ENCODE data around the gene SIGLEC1. TPM values are rescaled to one million over a fixed set of nuclear protein-coding genes. Genes with fewer than 3 reads are reported as not detected.

SIGLEC1 gene
- total and polyA plus RNA-seq, 2 of the 8 experiments (the other 6 are each of a cell fraction or from before 2014, with no cell fraction given): 0.02 TPM; not detected in 1

- Histone ChIP-seq H3K4me1 (replicated peaks in 1 of 4; ENCODE audit: control insufficient read depth in 3 of 4, insufficient read depth in 4 of 4, low read length in 3 of 4) (no peaks in the 10 kb centered on the region), H3K79me2 (ENCODE audit: control insufficient read depth in 1 of 2, insufficient read depth in 2 of 2, low read length in 2 of 2) (no peaks in the 10 kb centered on the region), H2BK5ac (ENCODE audit: low read depth, low read length) (no peak overlapping the region), H3K4me2 (ENCODE audit: insufficient read depth in 1 of 2, low read depth in 2 of 2, low read length in 2 of 2) (no peak overlapping the region), H3K36me3 (ENCODE audit: control insufficient read depth in 2 of 4, insufficient read depth in 4 of 4, low read length in 3 of 4) (no peaks in the 10 kb centered on the region), H4K20me1 (replicated peaks in 1 of 2; ENCODE audit: control insufficient read depth in 1 of 2, insufficient read depth in 2 of 2, low read length in 2 of 2) (no peaks in the 10 kb centered on the region), H2BK20ac (ENCODE audit: low read length) (no peak overlapping the region), H2BK12ac (ENCODE audit: low read depth, low read length) (no peak overlapping the region), H3K9me3 (ENCODE audit: insufficient read depth in 2 of 2, low read depth in 1 of 2, low read length in 1 of 2) (peaks cover 3 to 4% of the 10 kb centered on the region in 2 experiments; a peak in 2 of 4 replicates), H4K91ac (replicated peaks; ENCODE audit: insufficient read length, low read length) (no peak overlapping the region), H3K27ac (ENCODE audit: low read depth, low read length) (no peak overlapping the region), H2BK15ac (ENCODE audit: low read length) (no peak overlapping the region), H3K23me2 (ENCODE audit: low read depth, low read length) (no peaks in the 10 kb centered on the region), H3K27me3 (replicated peaks in 1 of 4; ENCODE audit: control insufficient read depth in 3 of 4, extremely low read depth in 1 of 4, insufficient read depth in 3 of 4, low read length in 3 of 4) (no peaks in the 10 kb centered on the region; a peak in 1 of 7 replicates), H3K79me1 (ENCODE audit: low read depth, low read length) (no peaks in the 10 kb centered on the region), H4K5ac (ENCODE audit: insufficient read length, low read depth, low read length) (no peak overlapping the region), H3K23ac (ENCODE audit: insufficient read length) (no peak overlapping the region), H3K18ac (ENCODE audit: extremely low read depth, low read length) (no peak overlapping the region), H3K9ac (replicated peaks in 1 of 4; ENCODE audit: extremely low read depth in 1 of 4, low read depth in 3 of 4, low read length in 3 of 4) (no peak overlapping the region), H4K8ac (ENCODE audit: extremely low read depth, insufficient read depth, low read length) (no peak overlapping the region), H3K14ac (ENCODE audit: insufficient read length) (no peak overlapping the region), H2AFZ (ENCODE audit: low read length) (no peak overlapping the region; the same call in 1 of the 2 replicates), H3K4me3 (ENCODE audit: extremely low read depth in 1 of 4, insufficient read depth in 2 of 4, low read depth in 3 of 4, low read length in 4 of 4) (no peak overlapping the region), H3K4ac (replicated peaks; ENCODE audit: insufficient read length, low read depth, low read length) (no peak overlapping the region), H3K56ac (replicated peaks; ENCODE audit: insufficient read length, low read depth, low read length) (no peak overlapping the region), H2AK5ac (ENCODE audit: low read depth, low read length) (no peak overlapping the region), H2BK120ac (replicated peaks; ENCODE audit: low read depth, low read length) (no peak overlapping the region)
- ChIA-PET POLR2A (ENCODE audit: partially characterized antibody) (no interaction called here), CTCF (ENCODE audit: partially characterized antibody) (interaction anchor here (1.1 to 45.1 kb wide), 5 partner anchors 1 to 138 kb away, joined by 6 to 1432 read pairs (median 9); partner anchors contain the start of genes ADAM33 and SIGLEC1)
- no peak for FAIRE-seq
- no peak for DNase-seq (ENCODE audit: low read depth in 1 of 2, low spot score in 2 of 2)
- 91% methylated on average over 13 of the region's 13 CpGs; no CpG with 5 or more reads in 1 of the 2 experiments for WGBS, 2 experiments (ENCODE audit: extremely low coverage in 1 of 2, insufficient coverage in 1 of 2, insufficient read length in 1 of 2, insufficient replicate concordance in 2 of 2, low coverage in 1 of 2, low lambda C conversion rate in 2 of 2, missing lambda C conversion rate in 1 of 2)
- no peak for TF ChIP-seq EZH2 (IDR thresholded peaks at IDR 0.05; ENCODE audit: low read depth, low read length, severe bottlenecking)
- TF ChIP-seq HDAC2 (IDR thresholded peaks at IDR 0.05; ENCODE audit: borderline replicate concordance in 1 of 2, low read depth in 2 of 2, low read length in 2 of 2): no peak
- TF ChIP-seq CTCF (IDR thresholded peaks at IDR 0.05; ENCODE audit: control extremely low read depth in 1 of 3, insufficient read depth in 1 of 3, low read depth in 1 of 3, low read length in 3 of 3): no peak
- TF ChIP-seq CTBP2 (IDR thresholded peaks at IDR 0.05; ENCODE audit: borderline replicate concordance, insufficient read depth, insufficient read length, low read length): no peak
- TF ChIP-seq GTF2F1 (IDR thresholded peaks at IDR 0.05; ENCODE audit: borderline replicate concordance, low read depth, low read length): no peak
- no peak for TF ChIP-seq TAF1 (IDR thresholded peaks at IDR 0.05; ENCODE audit: low read depth, low read length)
- no peak for TF ChIP-seq RNF2 (IDR thresholded peaks at IDR 0.05; ENCODE audit: borderline replicate concordance, low read depth, low read length, missing control alignments, poor library complexity, severe bottlenecking)
These were observed 11.1 kb downstream of the SIGLEC1 start for GRCh38 chr20:3701061-3701998.

Data from H1 (cell line).